NCI-H1694 (cell line): ENCODE results near the gene STAC3.
A peak's percentile ranks its signal among the peaks of the same experiment; 100 is the strongest.

ENCODE experiments used
- DNase-seq: peaks from one replicate; lab custom pipeline; 2025; lab: John Stamatoyannopoulos, UW

Gene STAC3

GRCh38 chr12:57254506-57255280, 3.7 kb upstream of the STAC3 start:
- DNase-seq = no peak

GRCh38 chr12:57250541-57250940, 446 bp downstream of the STAC3 start:
- DNase-seq = no peak

- no peak for DNase-seq
Measured at GRCh38 chr12:57248934-57249742, 1.8 kb downstream of the STAC3 start.

- no peak for DNase-seq
Measured at GRCh38 chr12:57247041-57247440, 3.9 kb downstream of the STAC3 start.

GRCh38 chr12:57244312-57244696, 6.7 kb downstream of the STAC3 start:
- no peak for DNase-seq

GRCh38 chr12:57243521-57244311, 7.3 kb downstream of the STAC3 start:
- peak; percentile 79 for DNase-seq

GRCh38 chr12:57242691-57243454, 8.1 kb downstream of the STAC3 start:
- peak; percentile 85 for DNase-seq

GRCh38 chr12:57242329-57242690, 8.7 kb downstream of the STAC3 start:
- peak; percentile 62 for DNase-seq

GRCh38 chr12:57241402-57242310, 9.3 kb downstream of the STAC3 start:
- peak; percentile 19 for DNase-seq

GRCh38 chr12:57240926-57241401, 10.0 kb downstream of the STAC3 start:
- DNase-seq = peak; percentile 32

GRCh38 chr12:57240066-57240921, 10.7 kb downstream of the STAC3 start:
- DNase-seq = peak; percentile 69

- DNase-seq = no peak
Measured at GRCh38 chr12:57239587-57240065, 11.4 kb downstream of the STAC3 start.

- DNase-seq = peak; percentile 64
Measured at GRCh38 chr12:57238854-57239554, 12.0 kb downstream of the STAC3 start.

- peak; percentile 47 for DNase-seq
Measured at GRCh38 chr12:57237932-57238853, 12.8 kb downstream of the STAC3 start.

GRCh38 chr12:57237596-57237931, 13.4 kb downstream of the STAC3 start:
- DNase-seq = no peak

- DNase-seq = no peak
Measured at GRCh38 chr12:57236925-57237595, 13.9 kb downstream of the STAC3 start.
